ENCODE data around the gene IDH3G. TPM values are rescaled to one million over a fixed set of nuclear protein-coding genes. Genes with fewer than 3 reads are reported as not detected.

The IDH3G gene
- total and polyA plus RNA-seq, 2 of the 8 experiments (the other 6 are each of a cell fraction or from before 2014, with no cell fraction given) = 39.4 to 66.7 TPM

DNA sequence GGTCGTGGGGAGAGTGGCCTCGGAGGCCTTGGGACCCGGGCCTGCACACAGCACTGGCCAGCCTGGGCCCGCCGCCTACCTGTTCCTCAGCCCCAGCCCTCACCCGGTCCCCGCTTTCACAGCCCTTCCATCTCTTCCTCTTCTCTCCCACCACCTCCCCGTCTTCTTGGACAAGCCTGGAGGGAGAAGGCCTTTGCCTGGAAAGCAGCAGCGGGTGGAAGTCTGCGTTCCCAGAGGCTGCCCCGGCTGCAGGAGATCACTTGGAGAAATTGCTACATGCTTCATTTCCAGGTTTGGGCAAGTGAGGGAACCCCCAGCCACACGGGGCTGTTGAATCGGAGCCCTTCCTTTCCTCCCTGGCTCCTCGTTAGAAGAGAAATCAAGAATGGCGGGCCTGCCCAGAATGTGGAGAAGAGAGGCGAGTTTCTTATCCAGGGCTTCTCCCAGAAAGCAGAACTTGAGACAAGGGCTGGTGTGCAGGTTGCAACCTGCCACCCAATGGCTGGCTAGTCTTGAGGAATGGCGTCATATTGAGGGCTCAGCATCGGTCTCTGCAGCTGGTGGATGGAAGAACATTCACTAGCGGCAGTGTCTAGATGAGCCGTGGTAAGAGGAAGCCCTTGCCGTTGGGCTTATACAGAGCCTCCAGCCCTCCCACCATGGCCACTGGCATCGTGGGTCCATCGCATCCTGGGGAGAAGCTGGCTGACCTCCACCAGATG, 37.4 kb upstream of the IDH3G start:
- Histone ChIP-seq H3K4me2 (ENCODE audit: insufficient read depth in 1 of 2, low read depth in 2 of 2, low read length in 2 of 2) (peak overlapping the region; percentile 60 to 79), H3K9me3 (ENCODE audit: insufficient read depth in 2 of 2, low read depth in 1 of 2, low read length in 1 of 2) (no peaks in the 10 kb centered on the region), H2BK5ac (ENCODE audit: low read depth, low read length) (no peak overlapping the region), H3K9ac (replicated peaks in 1 of 4; ENCODE audit: extremely low read depth in 1 of 4, low read depth in 3 of 4, low read length in 3 of 4) (no peak overlapping the region), H3K27ac (ENCODE audit: low read depth, low read length) (no peak overlapping the region), H3K4me3 (ENCODE audit: extremely low read depth in 1 of 4, insufficient read depth in 2 of 4, low read depth in 3 of 4, low read length in 4 of 4) (peak overlapping the region; percentile 32 to 61 (median 46); a peak in 6 of 8 replicates), H3K14ac (ENCODE audit: insufficient read length) (no peak overlapping the region), H2AK5ac (ENCODE audit: low read depth, low read length) (peak overlapping the region; percentile 65; the same call in 1 of the 2 replicates), H2BK15ac (ENCODE audit: low read length) (no peak overlapping the region; the same call in 1 of the 2 replicates), H3K23ac (ENCODE audit: insufficient read length) (no peak overlapping the region), H3K4me1 (replicated peaks in 1 of 4; ENCODE audit: control insufficient read depth in 3 of 4, insufficient read depth in 4 of 4, low read length in 3 of 4) (peaks cover 0 to 15% (median 8%) of the 10 kb centered on the region in 4 experiments; a peak in 5 of 7 replicates), H3K79me1 (ENCODE audit: low read depth, low read length) (no peaks in the 10 kb centered on the region), H3K56ac (replicated peaks; ENCODE audit: insufficient read length, low read depth, low read length) (peak overlapping the region; percentile 25), H3K36me3 (ENCODE audit: control insufficient read depth in 2 of 4, insufficient read depth in 4 of 4, low read length in 3 of 4) (no peaks in the 10 kb centered on the region), H2BK120ac (replicated peaks; ENCODE audit: low read depth, low read length) (no peak overlapping the region), H4K8ac (ENCODE audit: extremely low read depth, insufficient read depth, low read length) (peak overlapping the region; percentile 79; the same call in 1 of the 2 replicates), H2AFZ (ENCODE audit: low read length) (no peak overlapping the region), H3K18ac (ENCODE audit: extremely low read depth, low read length) (no peak overlapping the region; the same call in 1 of the 2 replicates), H3K79me2 (ENCODE audit: control insufficient read depth in 1 of 2, insufficient read depth in 2 of 2, low read length in 2 of 2) (peaks cover 11 to 27% of the 10 kb centered on the region in 2 experiments; a peak in 3 of 4 replicates), H3K23me2 (ENCODE audit: low read depth, low read length) (no peaks in the 10 kb centered on the region), H4K5ac (ENCODE audit: insufficient read length, low read depth, low read length) (no peak overlapping the region), H2BK20ac (ENCODE audit: low read length) (no peak overlapping the region), H3K4ac (replicated peaks; ENCODE audit: insufficient read length, low read depth, low read length) (no peak overlapping the region), H4K20me1 (replicated peaks in 1 of 2; ENCODE audit: control insufficient read depth in 1 of 2, insufficient read depth in 2 of 2, low read length in 2 of 2) (no peaks in the 10 kb centered on the region), H2BK12ac (ENCODE audit: low read depth, low read length) (0 out of 2 replicates have a peak overlapping the region, but pooled peaks have one; percentile 39), H3K27me3 (replicated peaks in 1 of 4; ENCODE audit: control insufficient read depth in 3 of 4, extremely low read depth in 1 of 4, insufficient read depth in 3 of 4, low read length in 3 of 4) (peaks cover 0 to 6% (median 2%) of the 10 kb centered on the region in 4 experiments; a peak in 3 of 7 replicates), H4K91ac (replicated peaks; ENCODE audit: insufficient read length, low read length) (no peak overlapping the region)
- POLR2A ChIA-PET (ENCODE audit: partially characterized antibody) = interaction anchor here (2.0 to 3.2 kb wide), 3 partner anchors 11 to 17 kb away, joined by 4 to 13 read pairs (median 11); no protein-coding TSS in a partner anchor
- WGBS, 2 experiments (ENCODE audit: extremely low coverage in 1 of 2, insufficient coverage in 1 of 2, insufficient read length in 1 of 2, insufficient replicate concordance in 2 of 2, low coverage in 1 of 2, low lambda C conversion rate in 2 of 2, missing lambda C conversion rate in 1 of 2) = 64% methylated on average over 10 of the region's 23 CpGs; no CpG with 5 or more reads in 1 of the 2 experiments
- FAIRE-seq = no peak
- CTCF ChIA-PET (ENCODE audit: partially characterized antibody) = interaction anchor here (1.4 kb wide), 1 partner anchor 22 kb away, joined by 5 read pairs; no protein-coding TSS in a partner anchor
- DNase-seq (ENCODE audit: low read depth in 1 of 2, low spot score in 2 of 2) = no peak
- TF ChIP-seq RNF2 (IDR thresholded peaks at IDR 0.05; ENCODE audit: borderline replicate concordance, low read depth, low read length, missing control alignments, poor library complexity, severe bottlenecking) (no peak), ZNF274 (IDR thresholded peaks at IDR 0.05; ENCODE audit: borderline replicate concordance, extremely low read depth, low read length) (no peak), SP2 (IDR thresholded peaks at IDR 0.05; ENCODE audit: low read length) (no peak), TAF1 (IDR thresholded peaks at IDR 0.05; ENCODE audit: low read depth, low read length) (no peak), CBX8 (IDR thresholded peaks at IDR 0.05; ENCODE audit: borderline replicate concordance, low read depth, low read length) (no peak), KDM4A (IDR thresholded peaks at IDR 0.05; ENCODE audit: low read depth, low read length, severe bottlenecking) (no peak), GABPA (IDR thresholded peaks at IDR 0.05; ENCODE audit: borderline replicate concordance, insufficient read depth, low read length) (no peak), SP4 (IDR thresholded peaks at IDR 0.05; ENCODE audit: low read length) (no peak), TAF7 (optimal IDR thresholded peaks at IDR 0.05; ENCODE audit: borderline replicate concordance, low read depth, low read length) (no peak)
- TF ChIP-seq, protein P1, sequence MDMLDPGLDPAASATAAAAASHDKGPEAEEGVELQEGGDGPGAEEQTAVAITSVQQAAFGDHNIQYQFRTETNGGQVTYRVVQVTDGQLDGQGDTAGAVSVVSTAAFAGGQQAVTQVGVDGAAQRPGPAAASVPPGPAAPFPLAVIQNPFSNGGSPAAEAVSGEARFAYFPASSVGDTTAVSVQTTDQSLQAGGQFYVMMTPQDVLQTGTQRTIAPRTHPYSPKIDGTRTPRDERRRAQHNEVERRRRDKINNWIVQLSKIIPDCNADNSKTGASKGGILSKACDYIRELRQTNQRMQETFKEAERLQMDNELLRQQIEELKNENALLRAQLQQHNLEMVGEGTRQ (IDR thresholded peaks at IDR 0.05; ENCODE audit: low read length) = no peak

All from H1 (cell line).